ENCODE results near the gene LRRC4C. TPM values are rescaled to one million over a fixed set of nuclear protein-coding genes. Genes with fewer than 3 reads are reported as not detected.
"Not testable (repeated sequence)": the region's sequence is repeated elsewhere in the genome, so short reads cannot be mapped to it uniquely, and the experiment has no call there.

Gene LRRC4C
- total RNA-seq, 1 donor from 2014 or later = 14.0 TPM

- DNase-seq (ENCODE audit: extremely low spot score, unreplicated experiment) = no peak
- Mint-ChIP-seq H3K27me3 (no peaks in the 10 kb centered on the region), H3K4me1 (ENCODE audit: unreplicated experiment) (peaks cover 8% of the 10 kb centered on the region), H3K4me3 (no peak overlapping the region), H3K36me3 (peaks cover 8% of the 10 kb centered on the region), H3K27ac (no peak overlapping the region), H3K9me3 (peaks cover 4% of the 10 kb centered on the region)
- TF ChIP-seq CTCF (conservative IDR thresholded peaks at IDR 0.05) = no peak
Measured at GRCh38 chr11:40168414-40168813, 1291.0 kb downstream of the LRRC4C start.

- H3K4me1 Mint-ChIP-seq (ENCODE audit: unreplicated experiment); H3K36me3 Mint-ChIP-seq; H3K27me3 Mint-ChIP-seq; DNase-seq (ENCODE audit: extremely low spot score, unreplicated experiment); H3K9me3 Mint-ChIP-seq; H3K4me3 Mint-ChIP-seq; H3K27ac Mint-ChIP-seq: not testable (repeated sequence)
Measured at GRCh38 chr11:40167805-40168204, 1291.6 kb downstream of the LRRC4C start.

- H3K27me3 Mint-ChIP-seq = no peaks in the 10 kb centered on the region
Measured at GRCh38 chr11:40166892-40167291, 1292.6 kb downstream of the LRRC4C start.

GRCh38 chr11:40162901-40163883, 1296.3 kb downstream of the LRRC4C start:
- Mint-ChIP-seq H3K36me3 (peaks cover 8% of the 10 kb centered on the region), H3K27ac (no peak overlapping the region), H3K9me3 (peaks cover 4% of the 10 kb centered on the region), H3K4me1 (ENCODE audit: unreplicated experiment) (peaks cover 16% of the 10 kb centered on the region), H3K4me3 (no peak overlapping the region), H3K27me3 (no peaks in the 10 kb centered on the region)
- no peak for TF ChIP-seq CTCF (conservative IDR thresholded peaks at IDR 0.05)
- DNase-seq (ENCODE audit: extremely low spot score, unreplicated experiment) = no peak

More at GRCh38 chr11:40166892-40167291, 1292.6 kb downstream of the LRRC4C start:
- no peak overlapping the region for H3K27ac Mint-ChIP-seq
- no peak for DNase-seq (ENCODE audit: extremely low spot score, unreplicated experiment)
- no peak for TF ChIP-seq CTCF (conservative IDR thresholded peaks at IDR 0.05)
- H3K4me3 Mint-ChIP-seq = no peak overlapping the region
- H3K36me3 Mint-ChIP-seq = peaks cover 8% of the 10 kb centered on the region
- H3K4me1 Mint-ChIP-seq (ENCODE audit: unreplicated experiment) = peaks cover 14% of the 10 kb centered on the region
- peaks cover 4% of the 10 kb centered on the region for H3K9me3 Mint-ChIP-seq

- no peak overlapping the region for H3K27ac Mint-ChIP-seq
- TF ChIP-seq CTCF (conservative IDR thresholded peaks at IDR 0.05) = no peak
- H3K4me1 Mint-ChIP-seq (ENCODE audit: unreplicated experiment) = peaks cover 15% of the 10 kb centered on the region
- H3K36me3 Mint-ChIP-seq = peaks cover 8% of the 10 kb centered on the region
- peaks cover 9% of the 10 kb centered on the region for H3K9me3 Mint-ChIP-seq
- H3K27me3 Mint-ChIP-seq = no peaks in the 10 kb centered on the region
- H3K4me3 Mint-ChIP-seq = no peak overlapping the region
- DNase-seq (ENCODE audit: extremely low spot score, unreplicated experiment) = no peak
Measured at GRCh38 chr11:40161854-40162410, 1297.5 kb downstream of the LRRC4C start.

- no peak for TF ChIP-seq CTCF (conservative IDR thresholded peaks at IDR 0.05)
- Mint-ChIP-seq H3K4me1 (ENCODE audit: unreplicated experiment) (peaks cover 15% of the 10 kb centered on the region), H3K4me3 (no peak overlapping the region), H3K27ac (no peak overlapping the region), H3K36me3 (peaks cover 10% of the 10 kb centered on the region), H3K9me3 (peaks cover 14% of the 10 kb centered on the region), H3K27me3 (no peaks in the 10 kb centered on the region)
- no peak for DNase-seq (ENCODE audit: extremely low spot score, unreplicated experiment)
Measured at GRCh38 chr11:40160418-40160817, 1299.0 kb downstream of the LRRC4C start.
